Vagina (tissue), 2 donors: ENCODE data around the gene SLC46A1. TPM values are rescaled to one million over a fixed set of nuclear protein-coding genes. Genes with fewer than 3 reads are reported as not detected.

Source experiments
- DNase-seq, 2 donors: peaks; one replicate each; pipeline ENCODE4 v3.0.0-alpha.2; 2017; ENCODE audit errors: extremely low spot score in 2 of 2
- H3K27ac ChIP-seq: fragments of 200-600 bp; sonication (generic); one replicate; pipeline ENCODE4 v1.5.1; 2019
- H3K27me3 ChIP-seq: fragments of 200-600 bp; sonication (generic); one replicate; pipeline ENCODE4 v1.5.1; 2019
- H3K36me3 ChIP-seq, 2 donors: fragments of 200-600 bp; sonication (generic); one replicate each; pipeline ENCODE4 v1.5.1; 2017 to 2019
- H3K4me1 ChIP-seq: fragments of 200-600 bp; sonication (generic); one replicate; pipeline ENCODE4 v1.5.1; 2019
- H3K4me3 ChIP-seq, 2 donors: fragments of 200-600 bp; sonication (generic); 1 replicate in 1 of 2; 2 replicates in 1 of 2; pipeline ENCODE4 v1.5.1; 2016 to 2019
- H3K9me3 ChIP-seq: fragments of 200-600 bp; sonication (generic); one replicate; pipeline ENCODE4 v1.5.1; 2019
- POLR2A ChIP-seq, 2 donors: fragments of 450-650 bp; IDR thresholded peaks; one replicate each; pipeline ENCODE4 v1.6.1; 2017; ENCODE audit warnings: antibody characterized with exemption in 2 of 2, mild to moderate bottlenecking in 2 of 2, moderate library complexity in 2 of 2
- POLR2AphosphoS5 ChIP-seq, 2 donors: sonication (generic); formaldehyde crosslinking; IDR thresholded peaks; one replicate each; pipeline ENCODE4 v1.9.0; 2017; ENCODE audit warnings: antibody characterized with exemption in 2 of 2, mild to moderate bottlenecking in 2 of 2, low read depth in 1 of 2; ENCODE audit not compliant: insufficient read depth in 1 of 2
- intact Hi-C: fragments of 100-400 bp; cut with DNase I; formaldehyde crosslinking; loops from one replicate; pipeline ENCODE4 v1.15.1; 2023
- microRNA-seq: library from miRNA; unstranded; fragments of <30 nt; microRNA quantifications from one replicate; pipeline ENCODE4, GENCODE V29; 2017; ENCODE audit warnings: borderline number of aligned reads, borderline replicate concordance
- total RNA-seq: library from RNA; depleted of rRNA; stranded (reverse); fragments of >200 nt; gene quantifications from one replicate; pipeline ENCODE4 v1.2.3, GENCODE V29; 2016
- TF ChIP-seq, protein P1 (sequence below), 3 experiments: fragments of 450-650 bp in 2 of 3; fragments of 200-600 bp in 1 of 3; sonication (generic) in 1 of 3; IDR thresholded peaks; one replicate each; pipeline ENCODE4 v1.5.1; 2017 to 2019; ENCODE audit warnings: antibody characterized with exemption in 3 of 3, mild to moderate bottlenecking in 2 of 3, moderate library complexity in 2 of 3

Gene SLC46A1
- total RNA-seq, 1 donor from 2014 or later: 13.8 TPM

DNA sequence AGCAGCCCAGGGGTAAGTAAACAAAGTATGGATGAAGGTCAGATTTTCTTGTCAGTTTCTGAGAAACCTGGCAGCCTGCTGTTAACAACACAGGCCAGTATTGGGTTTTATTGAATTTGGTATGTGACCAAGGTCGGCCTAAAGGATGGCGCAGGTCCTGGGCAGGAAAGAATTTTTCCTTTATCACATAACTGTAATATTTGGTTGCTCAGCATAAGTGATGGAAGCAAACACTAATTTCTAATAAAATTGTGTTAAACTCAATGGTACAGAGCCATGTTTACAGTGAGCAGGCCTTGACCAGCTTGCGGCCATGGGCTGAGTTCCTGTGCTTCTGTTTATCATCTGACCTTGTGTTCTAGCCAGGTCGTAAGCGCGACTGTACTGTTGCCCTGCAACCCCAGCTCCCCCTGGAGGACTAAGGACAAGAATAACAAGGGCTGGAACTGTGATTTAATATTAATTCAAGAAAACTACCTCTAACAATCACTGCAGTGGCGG is 59.2 kb downstream of the SLC46A1 start:
- Histone ChIP-seq H3K9me3 (no peaks in the 10 kb centered on the region), H3K4me1 (peaks cover 7% of the 10 kb centered on the region), H3K4me3 (no peak overlapping the region), H3K27me3 (no peaks in the 10 kb centered on the region), H3K36me3 (peaks cover 0 to 92% of the 10 kb centered on the region in 2 donors), H3K27ac (no peak overlapping the region)
- DNase-seq: no peak
- intact Hi-C loops: no loop called here
- no peak for TF ChIP-seq POLR2A (IDR thresholded peaks at IDR 0.05)

DNA sequence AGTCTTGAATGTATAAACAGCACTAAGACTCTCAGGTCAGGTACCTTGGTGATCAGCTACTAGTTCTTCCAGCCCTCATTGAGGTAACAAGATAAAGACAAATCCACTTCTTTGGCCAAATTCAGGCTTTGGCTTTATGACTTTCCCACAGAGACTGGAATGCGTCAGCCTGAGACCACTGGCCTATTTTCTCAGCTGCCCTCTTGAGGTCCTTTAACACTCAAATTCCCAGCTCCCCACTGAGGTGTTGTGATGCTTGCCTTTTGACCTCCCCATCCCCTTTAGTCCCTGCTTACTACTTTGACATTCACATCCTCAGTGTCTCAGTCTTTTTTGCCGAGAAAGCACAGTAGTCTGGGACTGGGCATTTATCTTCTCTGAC is 59.8 kb downstream of the SLC46A1 start:
- Histone ChIP-seq H3K9me3 (no peaks in the 10 kb centered on the region), H3K27ac (no peak overlapping the region), H3K27me3 (no peaks in the 10 kb centered on the region), H3K36me3 (peaks cover 0 to 92% of the 10 kb centered on the region in 2 donors), H3K4me3 (no peak overlapping the region), H3K4me1 (peaks cover 7% of the 10 kb centered on the region)
- no peak for DNase-seq
- intact Hi-C loops: no loop called here
- TF ChIP-seq, protein P1, sequence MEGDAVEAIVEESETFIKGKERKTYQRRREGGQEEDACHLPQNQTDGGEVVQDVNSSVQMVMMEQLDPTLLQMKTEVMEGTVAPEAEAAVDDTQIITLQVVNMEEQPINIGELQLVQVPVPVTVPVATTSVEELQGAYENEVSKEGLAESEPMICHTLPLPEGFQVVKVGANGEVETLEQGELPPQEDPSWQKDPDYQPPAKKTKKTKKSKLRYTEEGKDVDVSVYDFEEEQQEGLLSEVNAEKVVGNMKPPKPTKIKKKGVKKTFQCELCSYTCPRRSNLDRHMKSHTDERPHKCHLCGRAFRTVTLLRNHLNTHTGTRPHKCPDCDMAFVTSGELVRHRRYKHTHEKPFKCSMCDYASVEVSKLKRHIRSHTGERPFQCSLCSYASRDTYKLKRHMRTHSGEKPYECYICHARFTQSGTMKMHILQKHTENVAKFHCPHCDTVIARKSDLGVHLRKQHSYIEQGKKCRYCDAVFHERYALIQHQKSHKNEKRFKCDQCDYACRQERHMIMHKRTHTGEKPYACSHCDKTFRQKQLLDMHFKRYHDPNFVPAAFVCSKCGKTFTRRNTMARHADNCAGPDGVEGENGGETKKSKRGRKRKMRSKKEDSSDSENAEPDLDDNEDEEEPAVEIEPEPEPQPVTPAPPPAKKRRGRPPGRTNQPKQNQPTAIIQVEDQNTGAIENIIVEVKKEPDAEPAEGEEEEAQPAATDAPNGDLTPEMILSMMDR (IDR thresholded peaks at IDR 0.05): no peak
- TF ChIP-seq POLR2AphosphoS5 (IDR thresholded peaks at IDR 0.05; ENCODE audit: insufficient read depth in 1 of 2, low read depth in 1 of 2): no peak
- no peak for TF ChIP-seq POLR2A (IDR thresholded peaks at IDR 0.05)

DNA sequence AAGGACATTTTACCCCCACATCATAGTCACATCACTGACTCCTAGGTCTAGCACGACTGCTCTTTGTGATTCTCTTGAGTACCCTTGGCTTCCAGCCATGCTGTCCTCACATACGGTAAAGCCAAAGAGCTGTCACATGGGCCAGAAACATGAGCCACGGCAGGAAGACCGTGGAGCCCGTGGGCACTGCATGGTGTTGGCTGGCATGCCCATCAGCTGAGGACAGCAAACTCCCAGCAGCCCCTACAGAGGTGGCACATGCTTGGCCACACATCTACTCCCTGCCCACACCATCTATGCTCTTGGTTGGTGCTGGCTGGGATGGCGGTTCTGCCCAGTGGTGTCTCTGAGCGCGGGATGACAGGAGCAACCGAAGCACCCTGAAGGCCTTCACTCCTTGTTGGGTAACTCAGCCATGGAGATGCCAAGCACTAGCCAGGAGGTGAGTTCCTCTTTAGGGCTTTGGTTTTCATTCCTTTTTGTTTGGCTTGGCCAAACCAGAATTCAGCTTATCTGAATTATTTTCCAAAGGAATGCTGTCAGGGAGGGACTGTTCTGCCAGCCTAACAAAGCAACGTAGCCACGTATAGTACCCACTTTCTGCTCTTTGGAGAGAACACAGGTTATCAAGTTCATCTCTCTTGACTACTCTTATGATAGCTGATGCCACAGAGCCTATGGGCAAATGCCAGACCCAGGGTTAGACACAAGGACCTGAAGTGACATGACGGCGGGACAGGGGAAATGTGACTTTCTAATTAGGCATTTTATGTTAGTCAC is 60.4 kb downstream of the SLC46A1 start:
- peaks cover 7% of the 10 kb centered on the region for H3K4me1 ChIP-seq
- no peaks in the 10 kb centered on the region for H3K9me3 ChIP-seq
- no peak for DNase-seq
- peaks cover 0 to 92% of the 10 kb centered on the region in 2 donors for H3K36me3 ChIP-seq
- no peaks in the 10 kb centered on the region for H3K27me3 ChIP-seq
- intact Hi-C loops: no loop called here
- TF ChIP-seq, protein P1 (IDR thresholded peaks at IDR 0.05): no peak
- no peak for TF ChIP-seq POLR2A (IDR thresholded peaks at IDR 0.05)
- TF ChIP-seq POLR2AphosphoS5 (IDR thresholded peaks at IDR 0.05; ENCODE audit: insufficient read depth in 1 of 2, low read depth in 1 of 2): no peak
- no peak overlapping the region for H3K4me3 ChIP-seq
- H3K27ac ChIP-seq: no peak overlapping the region

Small RNAs within 50 kb of the gene (microRNA-seq; reads per million reads assigned to microRNA genes)
- not detected for gene MIR4723

Other genes with a start within 250 kb of the SLC46A1 start
- gene TMEM97, start 87.0 kb downstream of the SLC46A1 start, total RNA-seq: 2.5 TPM
- 42.5 TPM for gene IFT20, start 70.7 kb downstream of the SLC46A1 start, total RNA-seq
- gene TNFAIP1, start 70.5 kb downstream of the SLC46A1 start, total RNA-seq: 27.3 TPM
- 45.9 TPM for gene POLDIP2, start 48.7 kb downstream of the SLC46A1 start, total RNA-seq
- gene SEBOX, start 41.0 kb downstream of the SLC46A1 start, total RNA-seq: not detected
- 2.7 TPM for gene VTN, start 35.9 kb downstream of the SLC46A1 start, total RNA-seq
- 10.1 TPM for gene SARM1, start 34.5 kb downstream of the SLC46A1 start, total RNA-seq
- gene SLC13A2, start 67.4 kb upstream of the SLC46A1 start, total RNA-seq: not detected
- 3.4 TPM for gene FOXN1, start 100.1 kb upstream of the SLC46A1 start, total RNA-seq
- gene UNC119, start 146.4 kb upstream of the SLC46A1 start, total RNA-seq: 38.1 TPM
- gene PIGS, start 165.3 kb upstream of the SLC46A1 start, total RNA-seq: 22.8 TPM
- gene ALDOC, start 170.7 kb upstream of the SLC46A1 start, total RNA-seq: 20.1 TPM
- gene SPAG5, start 192.8 kb upstream of the SLC46A1 start, total RNA-seq: 8.3 TPM
- gene RSKR, start 208.0 kb upstream of the SLC46A1 start, total RNA-seq: 21.6 TPM
- gene BLTP2, start 238.9 kb upstream of the SLC46A1 start, total RNA-seq: 65.6 TPM